NCI-H460 (cell line): ENCODE results near the gene SHB. TPM values are rescaled to one million over a fixed set of nuclear protein-coding genes. Genes with fewer than 3 reads are reported as not detected.
"Not testable (repeated sequence)": the region's sequence is repeated elsewhere in the genome, so short reads cannot be mapped to it uniquely, and the experiment has no call there.

Experiments used
- DNase-seq: peaks from one replicate; pipeline ENCODE4 v3.0.0-alpha.2; 2016; ENCODE audit warnings: low read depth; ENCODE audit errors: extremely low read depth
- total RNA-seq: library from RNA; depleted of rRNA; stranded (reverse); fragments of >200 nt; shearing (Covaris generic); gene quantifications from 2 replicates; pipeline ENCODE4 v1.2.3, GENCODE V29; 2014

The SHB gene
- total RNA-seq, 1 experiment from 2014 or later, result 12.5 TPM

GRCh38 chr9:37975639-37976038 is 93.4 kb downstream of the SHB start:
- DNase-seq, result no peak

GRCh38 chr9:37974506-37975173 is 94.4 kb downstream of the SHB start:
- no peak for DNase-seq

- no peak for DNase-seq
These were observed 96.6 kb downstream of the SHB start for GRCh38 chr9:37972351-37972848.

GRCh38 chr9:37971691-37972090 is 97.3 kb downstream of the SHB start:
- DNase-seq, result no peak

GRCh38 chr9:37971108-37971459 is 97.9 kb downstream of the SHB start:
- DNase-seq, result no peak

- DNase-seq, result no peak
These were observed 98.5 kb downstream of the SHB start for GRCh38 chr9:37970301-37971107.

- DNase-seq, result no peak
These were observed 99.3 kb downstream of the SHB start for GRCh38 chr9:37969558-37970300.

GRCh38 chr9:37969130-37969529 is 99.9 kb downstream of the SHB start:
- DNase-seq, result no peak

GRCh38 chr9:37968228-37968701 is 100.8 kb downstream of the SHB start:
- DNase-seq, result no peak

GRCh38 chr9:37967761-37968080 is 101.3 kb downstream of the SHB start:
- DNase-seq, result no peak

GRCh38 chr9:37967014-37967760 is 101.8 kb downstream of the SHB start:
- no peak for DNase-seq

- DNase-seq, result no peak
These were observed 102.5 kb downstream of the SHB start for GRCh38 chr9:37966412-37967013.

- not testable (repeated sequence) for DNase-seq
These were observed 103.2 kb downstream of the SHB start for GRCh38 chr9:37965676-37966345.

GRCh38 chr9:37965116-37965515 is 103.9 kb downstream of the SHB start:
- DNase-seq, result no peak

GRCh38 chr9:37964740-37965081 is 104.3 kb downstream of the SHB start:
- no peak for DNase-seq

- peak; percentile 30 for DNase-seq
These were observed 104.9 kb downstream of the SHB start for GRCh38 chr9:37963936-37964739.

- no peak for DNase-seq
These were observed 107.7 kb downstream of the SHB start for GRCh38 chr9:37961351-37961750.

GRCh38 chr9:37960631-37961030 is 108.4 kb downstream of the SHB start:
- DNase-seq, result no peak

GRCh38 chr9:37959976-37960375 is 109.1 kb downstream of the SHB start:
- DNase-seq, result no peak
